ENCODE results near the gene HNRNPA3. TPM values are rescaled to one million over a fixed set of nuclear protein-coding genes. Genes with fewer than 3 reads are reported as not detected.

The HNRNPA3 gene
- total and polyA plus RNA-seq, 4 donors, result 155 to 182 (median 166) TPM

DNA sequence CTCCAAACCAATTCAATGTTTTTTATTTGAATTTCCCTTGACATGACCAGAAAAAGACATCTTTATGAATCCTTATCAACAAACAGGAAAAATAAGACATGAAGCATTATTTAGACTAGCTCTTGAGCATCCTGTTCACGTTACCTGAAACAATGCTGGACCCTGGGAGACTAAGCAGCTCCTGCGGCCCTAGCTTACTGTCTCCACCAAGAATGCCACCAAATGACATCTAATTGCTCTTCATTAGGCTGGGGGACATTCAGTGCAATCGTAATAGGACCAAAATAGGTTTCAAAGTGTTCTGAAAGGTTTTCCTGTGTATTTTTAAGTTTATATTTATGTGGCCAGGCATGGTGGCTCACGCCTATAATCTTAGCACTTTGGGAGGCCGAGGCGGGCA lies 26.5 kb downstream of the HNRNPA3 start:
- TF ChIP-seq, protein P1, sequence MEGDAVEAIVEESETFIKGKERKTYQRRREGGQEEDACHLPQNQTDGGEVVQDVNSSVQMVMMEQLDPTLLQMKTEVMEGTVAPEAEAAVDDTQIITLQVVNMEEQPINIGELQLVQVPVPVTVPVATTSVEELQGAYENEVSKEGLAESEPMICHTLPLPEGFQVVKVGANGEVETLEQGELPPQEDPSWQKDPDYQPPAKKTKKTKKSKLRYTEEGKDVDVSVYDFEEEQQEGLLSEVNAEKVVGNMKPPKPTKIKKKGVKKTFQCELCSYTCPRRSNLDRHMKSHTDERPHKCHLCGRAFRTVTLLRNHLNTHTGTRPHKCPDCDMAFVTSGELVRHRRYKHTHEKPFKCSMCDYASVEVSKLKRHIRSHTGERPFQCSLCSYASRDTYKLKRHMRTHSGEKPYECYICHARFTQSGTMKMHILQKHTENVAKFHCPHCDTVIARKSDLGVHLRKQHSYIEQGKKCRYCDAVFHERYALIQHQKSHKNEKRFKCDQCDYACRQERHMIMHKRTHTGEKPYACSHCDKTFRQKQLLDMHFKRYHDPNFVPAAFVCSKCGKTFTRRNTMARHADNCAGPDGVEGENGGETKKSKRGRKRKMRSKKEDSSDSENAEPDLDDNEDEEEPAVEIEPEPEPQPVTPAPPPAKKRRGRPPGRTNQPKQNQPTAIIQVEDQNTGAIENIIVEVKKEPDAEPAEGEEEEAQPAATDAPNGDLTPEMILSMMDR (IDR thresholded peaks at IDR 0.05; ENCODE audit: control extremely low read depth, extremely low read depth), result no peak
- no peak overlapping the region for H3K4me3 ChIP-seq
- peak overlapping the region; percentile 59 to 80 for H3K27ac ChIP-seq (ENCODE audit: low read depth in 1 of 2, low read length in 1 of 2)
- peaks cover 27 to 53% (median 29%) of the 10 kb centered on the region in 5 donors for H3K4me1 ChIP-seq (ENCODE audit: control insufficient read depth in 5 of 5, insufficient read depth in 5 of 5, low read length in 5 of 5)
- DNase-seq (no peak), ATAC-seq (ENCODE audit: insufficient read depth, low FRiP score) (no peak)
- H3K9ac ChIP-seq (ENCODE audit: insufficient read depth in 1 of 2, low read length in 2 of 2), result no peak overlapping the region
- no peaks in the 10 kb centered on the region for H3K27me3 ChIP-seq (ENCODE audit: control insufficient read depth in 3 of 3, insufficient read depth in 3 of 3, low read length in 2 of 3)
- WGBS, 2 donors, result 76 to 85% methylated on average over 6 of the region's 6 CpGs
- H3K36me3 ChIP-seq (ENCODE audit: control insufficient read depth in 4 of 4, insufficient read depth in 4 of 4, low read length in 4 of 4), result peaks cover 0 to 8% (median 3%) of the 10 kb centered on the region in 4 donors
- H3K9me3 ChIP-seq (ENCODE audit: control insufficient read depth in 4 of 4, insufficient read depth in 3 of 4, low read length in 3 of 4), result peaks cover 0 to 1% (median 0%) of the 10 kb centered on the region in 4 donors

GRCh38 chr2:177239932-177240630 lies 27.5 kb downstream of the HNRNPA3 start:
- H3K4me3 ChIP-seq, result no peak overlapping the region
- peaks cover 0 to under 1% (median 0%) of the 10 kb centered on the region in 4 donors for H3K9me3 ChIP-seq (ENCODE audit: control insufficient read depth in 4 of 4, insufficient read depth in 3 of 4, low read length in 3 of 4)
- TF ChIP-seq, protein P1 (IDR thresholded peaks at IDR 0.05; ENCODE audit: control extremely low read depth, extremely low read depth), result no peak
- ATAC-seq (ENCODE audit: insufficient read depth, low FRiP score) (peak; percentile 68), DNase-seq (peak in 2 of 3 donors; percentile 64 to 71)
- peaks cover 0 to 5% (median 2%) of the 10 kb centered on the region in 4 donors for H3K36me3 ChIP-seq (ENCODE audit: control insufficient read depth in 4 of 4, insufficient read depth in 4 of 4, low read length in 4 of 4)
- peak overlapping the region; percentile 64 to 95 for H3K27ac ChIP-seq (ENCODE audit: low read depth in 1 of 2, low read length in 1 of 2)
- WGBS, 2 donors, result 16 to 24% methylated on average over 5 of the region's 5 CpGs
- H3K27me3 ChIP-seq (ENCODE audit: control insufficient read depth in 3 of 3, insufficient read depth in 3 of 3, low read length in 2 of 3), result no peaks in the 10 kb centered on the region
- H3K9ac ChIP-seq (ENCODE audit: insufficient read depth in 1 of 2, low read length in 2 of 2), result no peak overlapping the region
- peaks cover 27 to 60% (median 34%) of the 10 kb centered on the region in 5 donors for H3K4me1 ChIP-seq (ENCODE audit: control insufficient read depth in 5 of 5, insufficient read depth in 5 of 5, low read length in 5 of 5)

- WGBS, 2 donors, result 58 to 73% methylated on average over 1 of the region's 1 CpG
- Histone ChIP-seq H3K9ac (ENCODE audit: insufficient read depth in 1 of 2, low read length in 2 of 2) (peak overlapping the region in 1 of 2 donors; percentile 81), H3K36me3 (ENCODE audit: control insufficient read depth in 4 of 4, insufficient read depth in 4 of 4, low read length in 4 of 4) (peaks cover 0 to 2% (median 0%) of the 10 kb centered on the region in 4 donors), H3K27me3 (ENCODE audit: control insufficient read depth in 3 of 3, insufficient read depth in 3 of 3, low read length in 2 of 3) (no peaks in the 10 kb centered on the region), H3K9me3 (ENCODE audit: control insufficient read depth in 4 of 4, insufficient read depth in 3 of 4, low read length in 3 of 4) (no peaks in the 10 kb centered on the region), H3K4me1 (ENCODE audit: control insufficient read depth in 5 of 5, insufficient read depth in 5 of 5, low read length in 5 of 5) (peaks cover 27 to 67% (median 34%) of the 10 kb centered on the region in 5 donors), H3K4me3 (no peak overlapping the region), H3K27ac (ENCODE audit: low read depth in 1 of 2, low read length in 1 of 2) (peak overlapping the region; percentile 83 to 90)
- TF ChIP-seq, protein P1 (IDR thresholded peaks at IDR 0.05; ENCODE audit: control extremely low read depth, extremely low read depth), result no peak
- ATAC-seq (ENCODE audit: insufficient read depth, low FRiP score) (no peak), DNase-seq (no peak)
Observed at GRCh38 chr2:177241711-177242120, 29.1 kb downstream of the HNRNPA3 start.
